Liver (tissue), 9 donors: ENCODE measurements around the gene BCAP31. TPM values are rescaled to one million over a fixed set of nuclear protein-coding genes. Genes with fewer than 3 reads are reported as not detected.
A peak's percentile ranks its signal among the peaks of the same experiment; 100 is the strongest.

Source experiments
- DNase-seq: peaks from one replicate; pipeline ENCODE4 v3.0.0-alpha.2; 2017; ENCODE audit warnings: low spot score
- H3K27ac ChIP-seq, 2 donors: one replicate each; pipeline ENCODE4 v1.7.0; 2013; ENCODE audit warnings: inconsistent platforms in 2 of 2, low read length in 2 of 2, control low read depth in 1 of 2, low read depth in 1 of 2, mild to moderate bottlenecking in 1 of 2
- H3K27me3 ChIP-seq, 4 donors: one replicate each; pipeline versions ENCODE4 v1.6.1 to v1.7.0; 2013; ENCODE audit warnings: low read length in 3 of 4, inconsistent platforms in 1 of 4, mild to moderate bottlenecking in 1 of 4, moderate library complexity in 1 of 4; ENCODE audit not compliant: control insufficient read depth in 4 of 4, insufficient read depth in 4 of 4
- H3K36me3 ChIP-seq, 4 donors: one replicate each; pipeline versions ENCODE4 v1.6.1 to v1.7.0; 2013; ENCODE audit warnings: low read length in 3 of 4, mild to moderate bottlenecking in 3 of 4, low read depth in 1 of 4, moderate library complexity in 1 of 4; ENCODE audit not compliant: control insufficient read depth in 4 of 4, insufficient read depth in 3 of 4
- H3K4me1 ChIP-seq, 4 donors: one replicate each; pipeline versions ENCODE4 v1.6.1 to v1.7.0; 2013; ENCODE audit warnings: low read length in 3 of 4, mild to moderate bottlenecking in 3 of 4, moderate library complexity in 1 of 4; ENCODE audit not compliant: control insufficient read depth in 4 of 4, insufficient read depth in 4 of 4
- H3K4me3 ChIP-seq, 3 donors: one replicate each; pipeline versions ENCODE4 v1.6.1 to v1.7.0; 2013; ENCODE audit warnings: low read length in 3 of 3, control low read depth in 1 of 3, low read depth in 1 of 3, mild to moderate bottlenecking in 1 of 3
- H3K9ac ChIP-seq, 2 donors: one replicate each; pipeline ENCODE4 v1.7.0; 2013; ENCODE audit warnings: low read length in 2 of 2, mild to moderate bottlenecking in 2 of 2, moderate library complexity in 2 of 2, control low read depth in 1 of 2, low read depth in 1 of 2
- H3K9me3 ChIP-seq, 4 donors: one replicate each; pipeline versions ENCODE4 v1.6.1 to v1.7.0; 2013; ENCODE audit warnings: low read length in 3 of 4; ENCODE audit not compliant: control insufficient read depth in 4 of 4
- EGR1 ChIP-seq, 2 donors: IDR thresholded peaks; 2 replicates each; pipeline ENCODE4 v1.6.1; 2016 to 2018; ENCODE audit warnings: antibody characterized with exemption in 2 of 2, low read depth in 2 of 2
- FOXA1 ChIP-seq: IDR thresholded peaks from 2 replicates; pipeline ENCODE4 v1.6.1; 2016; ENCODE audit warnings: antibody characterized with exemption
- FOXA2 ChIP-seq: IDR thresholded peaks from 2 replicates; pipeline ENCODE4 v1.6.1; 2016; ENCODE audit warnings: antibody characterized with exemption
- GABPA ChIP-seq, 2 donors: IDR thresholded peaks in 1 of 2; conservative IDR thresholded peaks in 1 of 2; 2 replicates each; pipeline ENCODE4 v1.6.1; 2016; ENCODE audit warnings: antibody characterized with exemption in 2 of 2, mild to moderate bottlenecking in 1 of 2, moderate library complexity in 1 of 2
- HNF4A ChIP-seq, 2 donors: conservative IDR thresholded peaks; 2 replicates each; pipeline ENCODE4 v1.6.1; 2016; ENCODE audit warnings: antibody characterized with exemption in 2 of 2, mild to moderate bottlenecking in 2 of 2
- HNF4G ChIP-seq: IDR thresholded peaks from 2 replicates; pipeline ENCODE4 v1.6.1; 2016; ENCODE audit warnings: antibody characterized with exemption
- JUND ChIP-seq, 2 donors: IDR thresholded peaks; 2 replicates each; pipeline ENCODE4 v1.6.1; 2016; ENCODE audit warnings: antibody characterized with exemption in 2 of 2
- NR2F2 ChIP-seq: IDR thresholded peaks from 2 replicates; pipeline ENCODE4 v1.6.1; 2016; ENCODE audit warnings: antibody characterized with exemption
- RAD21 ChIP-seq, 2 donors: IDR thresholded peaks; 2 replicates each; pipeline ENCODE4 v1.6.1; 2016; ENCODE audit warnings: antibody characterized with exemption in 2 of 2, mild to moderate bottlenecking in 2 of 2
- RXRA ChIP-seq, 2 donors: IDR thresholded peaks; 2 replicates each; pipeline ENCODE4 v1.6.1; 2017 to 2018; ENCODE audit warnings: antibody characterized with exemption in 2 of 2, mild to moderate bottlenecking in 1 of 2
- SP1 ChIP-seq: IDR thresholded peaks from 2 replicates; pipeline ENCODE4 v1.6.1; 2018; ENCODE audit warnings: antibody characterized with exemption, mild to moderate bottlenecking
- TAF1 ChIP-seq: conservative IDR thresholded peaks from 2 replicates; pipeline ENCODE4 v1.6.1; 2016; ENCODE audit warnings: antibody characterized with exemption, mild to moderate bottlenecking
- YY1 ChIP-seq: IDR thresholded peaks from 2 replicates; pipeline ENCODE4 v1.6.1; 2016; ENCODE audit warnings: antibody characterized with exemption, mild to moderate bottlenecking
- WGBS: extraction: QIAGEN DNeasy Blood & Tissue Kit; methylation state at CpG from one replicate; pipeline ENCODE4 v1.1.7; 2013; 5-methylcytosine and 5-hydroxymethylcytosine counted together
- polyA plus RNA-seq, 2 donors: library from polyadenylated mRNA; stranded (reverse) in 1 of 2; unstranded in 1 of 2; fragments of 200-250 nt in 1 of 2; fragments of >200 nt in 1 of 2; fragmentation: Nextera tagmentation in 1 of 2; extraction: Ambion mirVana in 1 of 2; gene quantifications; one replicate each; pipeline versions ENCODE4 v1.2.1 to v1.2.3, GENCODE V29; 2013 to 2015
- total RNA-seq, 2 donors: library from RNA; depleted of rRNA; stranded (reverse); fragments of >200 nt; gene quantifications; one replicate each; pipeline ENCODE4 v1.2.3, GENCODE V29; 2014
- TF ChIP-seq, protein P1 (sequence below): IDR thresholded peaks from 2 replicates; pipeline ENCODE4 v1.6.1; 2016; ENCODE audit warnings: antibody characterized with exemption
- TF ChIP-seq, protein P2 (sequence below): IDR thresholded peaks from 2 replicates; pipeline ENCODE4 v1.6.1; 2016; ENCODE audit warnings: antibody characterized with exemption
- TF ChIP-seq, protein P3 (sequence below): IDR thresholded peaks from 2 replicates; pipeline ENCODE4 v1.6.1; 2016; ENCODE audit warnings: antibody characterized with exemption, mild to moderate bottlenecking
- TF ChIP-seq, protein P4 (sequence below): fragments of 150-350 bp; IDR thresholded peaks from 2 replicates; pipeline ENCODE4 v1.5.1; 2017; ENCODE audit warnings: improper control_type of control experiment, low read depth, low read length; ENCODE audit not compliant: missing input control
- TF ChIP-seq, protein P5 (sequence below): IDR thresholded peaks from 2 replicates; pipeline ENCODE4 v1.6.1; 2016; ENCODE audit warnings: antibody characterized with exemption
- donor health status: healthy.
- donor health status: healthy.
- donor health status: healthy.
- donor health status: healthy.
- donor health status: healthy.

BCAP31 gene
- total and polyA plus RNA-seq, 4 donors, result 64.6 to 158 (median 119) TPM

DNA sequence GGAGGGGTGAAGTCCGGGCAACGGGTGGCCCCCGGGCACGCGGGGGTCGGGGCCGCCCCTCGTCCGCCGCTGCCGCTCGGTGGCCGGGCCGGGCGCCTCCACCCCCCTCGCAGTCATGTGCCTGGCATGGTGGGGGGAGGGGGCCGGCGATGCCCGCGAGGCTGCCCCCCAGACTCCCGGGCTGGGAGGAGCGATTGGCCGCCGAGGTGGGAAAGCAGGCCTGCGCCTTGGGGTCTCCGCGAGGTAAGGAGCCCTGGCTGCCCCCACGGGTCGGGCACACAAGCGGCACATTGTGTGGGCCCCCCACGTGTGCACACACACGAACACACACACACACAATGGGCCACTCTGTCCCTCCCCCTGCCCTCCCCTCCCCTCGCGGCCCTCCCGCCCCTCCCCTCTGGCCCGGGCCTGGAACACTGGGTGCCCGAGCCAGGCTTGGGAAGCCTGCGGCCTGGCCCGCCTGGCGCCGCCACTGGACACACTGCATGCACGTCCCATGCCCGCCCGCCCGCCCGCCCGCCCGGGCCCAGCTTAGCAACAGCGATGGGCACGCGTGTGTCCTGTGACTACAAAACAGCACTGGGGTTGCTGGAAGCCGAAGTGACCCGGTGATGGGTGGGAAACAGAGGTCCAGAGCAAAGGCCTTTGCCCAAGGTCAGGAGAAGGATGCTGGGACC lies 35.1 kb downstream of the BCAP31 start:
- Histone ChIP-seq H3K27ac (no peak overlapping the region), H3K4me1 (peaks cover 0 to 2% (median 0%) of the 10 kb centered on the region in 4 donors), H3K4me3 (peak overlapping the region in 1 of 3 donors; percentile 54), H3K36me3 (no peaks in the 10 kb centered on the region), H3K9ac (no peak overlapping the region), H3K9me3 (no peaks in the 10 kb centered on the region), H3K27me3 (peaks cover 0 to 5% (median 0%) of the 10 kb centered on the region in 4 donors)
- DNase-seq, result no peak
- TF ChIP-seq FOXA1 (no peak), RXRA (IDR thresholded peaks at IDR 0.05) (no peak), HNF4G (no peak), RAD21 (IDR thresholded peaks at IDR 0.05) (no peak), EGR1 (IDR thresholded peaks at IDR 0.05; ENCODE audit: low read depth in 2 of 2) (no peak), TAF1 (no peak), HNF4A (conservative IDR thresholded peaks at IDR 0.05) (no peak), JUND (IDR thresholded peaks at IDR 0.05) (no peak), NR2F2 (no peak), GABPA (IDR thresholded peaks at IDR 0.05 in 1 of 2, conservative IDR thresholded peaks at IDR 0.05 in 1 of 2) (no peak), SP1 (no peak), FOXA2 (no peak), YY1 (no peak)
- TF ChIP-seq, protein P1, sequence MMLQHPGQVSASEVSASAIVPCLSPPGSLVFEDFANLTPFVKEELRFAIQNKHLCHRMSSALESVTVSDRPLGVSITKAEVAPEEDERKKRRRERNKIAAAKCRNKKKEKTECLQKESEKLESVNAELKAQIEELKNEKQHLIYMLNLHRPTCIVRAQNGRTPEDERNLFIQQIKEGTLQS, result no peak
- TF ChIP-seq, protein P2, sequence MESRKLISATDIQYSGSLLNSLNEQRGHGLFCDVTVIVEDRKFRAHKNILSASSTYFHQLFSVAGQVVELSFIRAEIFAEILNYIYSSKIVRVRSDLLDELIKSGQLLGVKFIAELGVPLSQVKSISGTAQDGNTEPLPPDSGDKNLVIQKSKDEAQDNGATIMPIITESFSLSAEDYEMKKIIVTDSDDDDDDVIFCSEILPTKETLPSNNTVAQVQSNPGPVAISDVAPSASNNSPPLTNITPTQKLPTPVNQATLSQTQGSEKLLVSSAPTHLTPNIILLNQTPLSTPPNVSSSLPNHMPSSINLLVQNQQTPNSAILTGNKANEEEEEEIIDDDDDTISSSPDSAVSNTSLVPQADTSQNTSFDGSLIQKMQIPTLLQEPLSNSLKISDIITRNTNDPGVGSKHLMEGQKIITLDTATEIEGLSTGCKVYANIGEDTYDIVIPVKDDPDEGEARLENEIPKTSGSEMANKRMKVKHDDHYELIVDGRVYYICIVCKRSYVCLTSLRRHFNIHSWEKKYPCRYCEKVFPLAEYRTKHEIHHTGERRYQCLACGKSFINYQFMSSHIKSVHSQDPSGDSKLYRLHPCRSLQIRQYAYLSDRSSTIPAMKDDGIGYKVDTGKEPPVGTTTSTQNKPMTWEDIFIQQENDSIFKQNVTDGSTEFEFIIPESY, result no peak
- TF ChIP-seq, protein P3, sequence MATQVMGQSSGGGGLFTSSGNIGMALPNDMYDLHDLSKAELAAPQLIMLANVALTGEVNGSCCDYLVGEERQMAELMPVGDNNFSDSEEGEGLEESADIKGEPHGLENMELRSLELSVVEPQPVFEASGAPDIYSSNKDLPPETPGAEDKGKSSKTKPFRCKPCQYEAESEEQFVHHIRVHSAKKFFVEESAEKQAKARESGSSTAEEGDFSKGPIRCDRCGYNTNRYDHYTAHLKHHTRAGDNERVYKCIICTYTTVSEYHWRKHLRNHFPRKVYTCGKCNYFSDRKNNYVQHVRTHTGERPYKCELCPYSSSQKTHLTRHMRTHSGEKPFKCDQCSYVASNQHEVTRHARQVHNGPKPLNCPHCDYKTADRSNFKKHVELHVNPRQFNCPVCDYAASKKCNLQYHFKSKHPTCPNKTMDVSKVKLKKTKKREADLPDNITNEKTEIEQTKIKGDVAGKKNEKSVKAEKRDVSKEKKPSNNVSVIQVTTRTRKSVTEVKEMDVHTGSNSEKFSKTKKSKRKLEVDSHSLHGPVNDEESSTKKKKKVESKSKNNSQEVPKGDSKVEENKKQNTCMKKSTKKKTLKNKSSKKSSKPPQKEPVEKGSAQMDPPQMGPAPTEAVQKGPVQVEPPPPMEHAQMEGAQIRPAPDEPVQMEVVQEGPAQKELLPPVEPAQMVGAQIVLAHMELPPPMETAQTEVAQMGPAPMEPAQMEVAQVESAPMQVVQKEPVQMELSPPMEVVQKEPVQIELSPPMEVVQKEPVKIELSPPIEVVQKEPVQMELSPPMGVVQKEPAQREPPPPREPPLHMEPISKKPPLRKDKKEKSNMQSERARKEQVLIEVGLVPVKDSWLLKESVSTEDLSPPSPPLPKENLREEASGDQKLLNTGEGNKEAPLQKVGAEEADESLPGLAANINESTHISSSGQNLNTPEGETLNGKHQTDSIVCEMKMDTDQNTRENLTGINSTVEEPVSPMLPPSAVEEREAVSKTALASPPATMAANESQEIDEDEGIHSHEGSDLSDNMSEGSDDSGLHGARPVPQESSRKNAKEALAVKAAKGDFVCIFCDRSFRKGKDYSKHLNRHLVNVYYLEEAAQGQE, result no peak
- TF ChIP-seq, protein P4, sequence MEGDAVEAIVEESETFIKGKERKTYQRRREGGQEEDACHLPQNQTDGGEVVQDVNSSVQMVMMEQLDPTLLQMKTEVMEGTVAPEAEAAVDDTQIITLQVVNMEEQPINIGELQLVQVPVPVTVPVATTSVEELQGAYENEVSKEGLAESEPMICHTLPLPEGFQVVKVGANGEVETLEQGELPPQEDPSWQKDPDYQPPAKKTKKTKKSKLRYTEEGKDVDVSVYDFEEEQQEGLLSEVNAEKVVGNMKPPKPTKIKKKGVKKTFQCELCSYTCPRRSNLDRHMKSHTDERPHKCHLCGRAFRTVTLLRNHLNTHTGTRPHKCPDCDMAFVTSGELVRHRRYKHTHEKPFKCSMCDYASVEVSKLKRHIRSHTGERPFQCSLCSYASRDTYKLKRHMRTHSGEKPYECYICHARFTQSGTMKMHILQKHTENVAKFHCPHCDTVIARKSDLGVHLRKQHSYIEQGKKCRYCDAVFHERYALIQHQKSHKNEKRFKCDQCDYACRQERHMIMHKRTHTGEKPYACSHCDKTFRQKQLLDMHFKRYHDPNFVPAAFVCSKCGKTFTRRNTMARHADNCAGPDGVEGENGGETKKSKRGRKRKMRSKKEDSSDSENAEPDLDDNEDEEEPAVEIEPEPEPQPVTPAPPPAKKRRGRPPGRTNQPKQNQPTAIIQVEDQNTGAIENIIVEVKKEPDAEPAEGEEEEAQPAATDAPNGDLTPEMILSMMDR, result no peak
- TF ChIP-seq, protein P5, sequence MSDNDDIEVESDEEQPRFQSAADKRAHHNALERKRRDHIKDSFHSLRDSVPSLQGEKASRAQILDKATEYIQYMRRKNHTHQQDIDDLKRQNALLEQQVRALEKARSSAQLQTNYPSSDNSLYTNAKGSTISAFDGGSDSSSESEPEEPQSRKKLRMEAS, result no peak
- WGBS, result 34% methylated on average over 53 of the region's 53 CpGs
